ENCODE measurements around the gene ROR1.
"Not testable (repeated sequence)": the region's sequence is repeated elsewhere in the genome, so short reads cannot be mapped to it uniquely, and the experiment has no call there.

ROR1 gene

DNA sequence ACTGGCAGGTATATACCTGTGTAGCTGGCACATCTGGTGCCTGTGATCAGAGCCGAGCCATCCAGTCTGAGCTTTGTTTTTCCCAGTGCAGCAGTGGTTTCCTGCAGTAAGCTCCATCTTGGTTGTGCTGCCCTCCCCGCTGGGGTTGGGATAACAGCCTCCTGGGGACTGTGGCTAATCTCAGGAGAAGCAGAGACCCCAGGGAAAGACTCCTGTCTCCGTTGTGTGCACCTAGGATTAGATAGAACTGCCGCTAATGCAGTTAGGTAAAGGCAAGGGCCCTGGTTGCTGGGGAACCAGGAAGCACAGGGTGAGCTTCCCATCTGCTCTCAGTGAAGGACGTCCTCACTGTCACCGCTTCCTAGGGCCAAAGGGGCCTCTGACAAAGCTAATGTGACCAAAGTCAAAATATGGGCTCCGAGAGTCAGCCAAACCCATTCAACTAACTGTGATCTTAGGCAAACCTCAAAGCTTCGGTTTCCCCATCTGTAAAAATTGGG, 20.0 kb downstream of the ROR1 start:
- no peak for DNase-seq (ENCODE audit: low spot score)

DNA sequence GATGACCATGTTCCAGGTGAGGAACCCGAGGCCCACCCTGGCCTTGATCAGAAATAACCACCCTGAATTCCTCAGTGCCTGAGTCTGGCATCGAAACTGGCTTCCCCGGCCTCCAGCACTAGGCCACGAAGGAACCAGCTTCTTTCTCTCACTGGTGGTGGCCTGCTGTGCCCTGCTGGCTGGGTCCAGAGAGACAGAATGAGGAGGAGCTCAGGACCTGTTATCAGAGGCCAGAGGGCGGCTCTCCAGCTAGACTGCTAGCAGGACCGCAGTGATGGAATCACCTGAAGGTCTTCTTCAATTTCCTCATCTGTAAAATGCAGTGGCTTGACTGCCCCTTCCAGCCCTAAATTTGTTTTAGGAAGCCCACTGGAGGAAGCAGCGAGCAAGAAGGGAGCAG, 20.5 kb downstream of the ROR1 start:
- no peak for DNase-seq (ENCODE audit: low spot score)

DNA sequence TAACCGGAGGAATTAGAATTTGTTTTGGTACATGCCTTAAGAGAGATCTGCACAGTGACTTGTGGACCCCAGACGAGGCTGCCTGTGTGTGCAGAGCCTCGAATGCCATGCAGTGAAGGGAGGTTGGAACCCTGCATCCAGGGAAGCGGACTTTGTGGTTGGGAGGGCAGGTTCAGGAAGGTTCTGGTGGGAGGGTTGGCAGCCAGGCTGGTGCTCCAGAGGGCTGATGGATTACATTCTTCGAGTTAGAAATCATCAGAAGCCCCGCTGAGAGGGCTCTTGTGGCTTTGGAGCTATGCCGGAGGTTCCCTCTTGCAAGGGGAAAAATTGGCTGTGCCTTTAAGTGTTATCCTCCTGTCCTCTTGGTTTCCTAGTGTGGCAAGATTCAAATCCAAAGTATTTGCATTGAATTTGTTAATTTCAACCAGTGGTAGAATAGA, 21.1 kb downstream of the ROR1 start:
- peak; percentile 61 for DNase-seq (ENCODE audit: low spot score)

DNA sequence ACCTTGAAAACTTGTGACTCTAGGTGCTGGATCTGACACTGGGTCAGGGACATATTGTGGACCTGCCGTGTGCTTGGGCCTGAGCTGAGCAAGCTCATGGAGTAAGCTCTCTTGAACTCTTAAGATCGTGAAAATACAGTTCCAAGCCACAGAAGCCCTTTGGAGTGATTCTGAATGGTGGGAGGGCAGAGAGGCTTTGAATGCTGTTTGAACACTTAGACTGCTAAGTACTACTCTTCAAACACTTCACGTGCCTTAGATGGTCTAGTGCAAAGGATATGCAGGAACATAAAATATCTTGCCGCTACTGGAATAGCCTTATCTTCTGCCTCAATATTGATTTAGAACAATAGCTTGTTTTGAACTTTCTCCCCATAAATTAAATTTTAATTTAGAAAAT, 21.6 kb downstream of the ROR1 start:
- no peak for DNase-seq (ENCODE audit: low spot score)

DNA sequence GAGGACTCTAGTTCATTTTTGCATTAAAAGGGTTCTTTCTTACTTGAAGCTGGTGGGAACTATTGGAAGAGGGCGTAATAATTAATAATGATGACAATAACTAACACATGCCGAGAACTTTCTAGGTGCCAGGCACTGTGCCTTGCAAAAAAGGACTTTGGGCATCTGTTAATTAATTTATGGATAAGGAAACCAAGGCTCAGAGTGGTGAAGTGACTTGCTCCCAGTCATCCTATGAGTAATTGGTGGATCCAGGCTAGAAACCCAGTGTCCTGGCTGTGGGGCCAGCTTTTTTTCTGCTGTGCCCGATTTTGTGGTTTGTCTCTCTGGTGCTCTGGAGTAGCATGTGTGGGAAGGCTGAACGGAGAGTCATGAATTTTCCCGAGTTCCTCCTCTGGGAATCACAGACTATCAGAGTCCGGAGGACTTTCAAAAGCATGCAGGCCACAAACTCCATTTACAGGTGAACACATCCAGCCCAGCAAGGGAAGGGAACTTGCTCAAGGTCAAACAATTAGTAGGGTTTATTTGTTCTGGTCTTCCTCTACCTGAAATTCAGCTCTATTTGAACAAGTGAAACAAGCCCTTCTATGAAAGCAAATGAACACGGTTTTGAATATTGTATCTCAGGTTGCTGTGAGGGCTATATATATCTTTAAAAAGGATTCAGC, 23.4 kb downstream of the ROR1 start:
- DNase-seq (ENCODE audit: low spot score) = no peak

DNA sequence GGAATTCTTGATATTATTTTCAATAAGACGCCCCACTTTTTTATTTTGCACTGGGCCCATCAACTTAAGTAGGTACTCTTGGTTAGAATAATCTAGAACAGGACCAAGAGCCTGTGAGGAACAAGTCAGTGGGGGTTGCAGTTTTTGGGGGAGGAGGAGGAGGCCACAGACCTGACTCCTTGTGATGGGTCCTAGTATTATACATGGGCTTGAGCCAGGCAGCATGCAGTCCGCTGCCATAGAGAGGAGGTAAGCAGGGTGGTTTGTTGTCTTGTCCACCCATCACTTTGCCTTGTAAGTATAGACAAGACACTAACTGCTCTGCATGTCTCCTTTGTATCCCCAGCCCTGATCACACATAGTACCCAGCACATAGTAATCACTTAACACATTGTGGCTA, 24.5 kb downstream of the ROR1 start:
- DNase-seq (ENCODE audit: low spot score) = no peak

DNA sequence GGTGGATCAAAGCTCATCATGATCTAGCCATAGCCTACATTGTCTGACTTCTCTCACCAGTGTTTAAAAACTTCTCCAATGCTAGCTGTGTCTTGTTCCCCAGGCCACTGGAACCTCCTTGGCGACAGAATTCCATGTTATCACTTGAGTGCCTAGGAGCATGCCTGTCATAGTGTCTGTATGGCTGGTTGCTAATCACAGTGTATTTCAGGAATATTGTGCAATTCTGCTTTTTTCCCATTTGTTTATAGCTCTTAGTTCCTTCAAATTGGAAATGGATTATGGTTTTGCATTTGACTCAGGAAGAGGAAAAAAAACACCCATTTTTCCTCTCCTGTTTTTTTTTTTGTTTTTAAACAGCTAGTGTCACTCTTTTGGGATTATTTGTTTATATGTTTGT, 25.5 kb downstream of the ROR1 start:
- DNase-seq (ENCODE audit: low spot score) = no peak

DNA sequence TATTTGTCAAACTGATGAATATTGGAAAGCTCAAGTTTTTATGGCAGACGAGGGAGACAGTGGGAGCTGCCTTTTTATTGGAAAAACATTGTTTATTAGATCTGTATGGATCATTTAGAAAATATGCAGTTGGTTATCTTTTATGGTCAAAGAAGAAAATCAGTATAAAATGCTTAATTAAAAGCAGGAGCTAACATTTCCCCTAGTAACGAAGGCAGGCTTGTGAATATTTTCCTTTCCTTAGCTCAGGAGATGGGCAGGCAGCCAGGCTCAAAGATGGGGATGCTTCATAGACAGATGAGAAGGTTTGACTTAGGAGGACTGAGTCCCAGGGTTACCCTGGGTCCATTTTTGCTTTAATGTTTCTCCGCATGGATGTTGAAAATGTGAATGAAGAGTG, 26.0 kb downstream of the ROR1 start:
- DNase-seq (ENCODE audit: low spot score) = no peak

DNA sequence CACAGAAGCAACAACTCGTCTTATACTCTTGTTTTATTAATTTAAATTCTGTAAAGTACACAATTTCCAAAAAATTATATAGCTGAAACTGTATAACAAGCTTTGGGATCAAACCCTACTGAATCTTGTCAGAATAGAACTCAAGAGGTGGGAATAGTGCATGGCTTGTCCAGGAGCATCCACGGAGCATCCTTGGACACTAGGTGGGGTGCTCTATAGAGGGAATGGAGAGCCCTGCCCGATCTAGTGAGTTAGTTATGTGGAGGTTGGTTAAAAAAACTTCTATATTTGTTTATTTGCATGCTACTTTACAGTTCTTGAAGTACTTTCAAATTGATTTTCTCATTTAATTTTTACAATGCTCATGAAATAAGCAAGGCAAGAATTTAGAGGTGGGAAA, 28.3 kb downstream of the ROR1 start:
- DNase-seq (ENCODE audit: low spot score) = no peak

DNA sequence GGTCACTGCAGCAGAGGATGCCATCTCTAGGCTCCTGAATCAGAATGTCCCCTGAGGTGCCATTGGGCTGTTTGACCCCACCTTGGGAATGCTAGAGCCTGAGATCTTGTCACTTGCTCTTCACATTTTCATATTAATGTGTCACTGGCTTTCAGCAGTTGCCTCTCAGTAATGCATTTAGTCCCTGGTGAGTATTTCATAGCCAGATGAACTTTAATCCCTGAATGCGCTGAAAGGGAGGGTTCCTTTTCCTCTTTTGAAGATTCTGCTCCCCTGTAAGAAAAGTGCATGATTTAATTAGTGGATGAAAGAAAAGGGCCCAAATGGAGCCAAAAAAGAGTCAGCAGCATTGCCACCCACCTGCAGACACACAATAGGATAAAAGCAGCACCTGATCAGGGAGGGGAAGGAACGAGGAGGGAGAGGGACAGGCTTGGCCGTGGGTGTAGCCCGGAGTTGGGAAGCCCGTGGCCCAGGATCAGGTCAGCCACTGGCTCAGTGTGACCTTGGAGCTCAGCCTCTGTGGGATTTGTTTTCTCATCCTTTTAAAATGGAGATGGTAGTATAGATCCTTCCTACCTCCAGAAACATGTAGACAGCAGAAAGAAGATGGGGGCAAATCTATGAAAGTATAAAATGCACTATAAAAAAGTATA, 31.1 kb downstream of the ROR1 start:
- DNase-seq (ENCODE audit: low spot score) = no peak

DNA sequence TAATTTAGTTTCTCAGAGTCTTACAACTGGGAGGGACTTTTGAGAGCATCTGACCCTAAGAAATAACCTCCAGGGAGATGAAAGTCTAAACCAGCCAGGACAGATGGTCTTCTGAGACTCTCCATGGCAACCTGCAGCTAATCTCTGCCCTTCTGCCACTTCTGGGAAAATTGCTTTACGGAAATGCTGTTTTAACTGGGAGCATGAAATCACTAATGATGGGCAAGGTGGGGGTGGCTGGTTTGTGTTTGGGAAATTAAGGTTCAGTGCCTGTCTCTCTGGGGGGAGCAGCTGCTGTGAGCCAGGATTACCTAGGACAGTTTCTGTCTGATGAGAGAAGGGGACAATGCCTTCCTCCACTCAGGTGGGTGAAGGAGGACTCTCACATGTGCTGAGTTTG, 33.2 kb downstream of the ROR1 start:
- no peak for DNase-seq (ENCODE audit: low spot score)

DNA sequence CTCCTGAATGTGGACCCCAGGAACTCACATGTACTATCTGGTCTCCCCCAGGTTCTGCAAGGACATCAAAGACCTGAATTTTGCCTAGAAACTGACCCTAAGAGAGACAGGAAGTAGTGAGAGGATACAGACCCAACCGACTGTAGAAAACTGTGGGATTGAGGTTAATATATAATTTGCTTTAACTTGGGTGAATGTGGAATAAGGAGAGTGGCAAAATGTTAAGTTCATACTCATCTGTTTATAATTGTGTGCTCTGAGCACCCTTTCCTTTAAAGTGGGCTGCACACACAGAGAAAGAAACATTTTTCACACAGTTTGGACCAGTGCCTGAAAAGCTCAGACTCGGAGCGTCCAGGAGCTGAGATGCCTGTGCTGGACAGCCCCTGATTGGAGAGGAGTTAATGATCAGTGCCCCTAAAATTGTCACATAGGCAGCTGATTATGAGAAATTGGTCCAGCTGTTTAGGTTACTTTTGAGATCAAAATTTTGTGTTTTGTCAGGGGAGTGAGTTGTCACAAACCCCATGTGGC, 37.2 kb downstream of the ROR1 start:
- DNase-seq (ENCODE audit: low spot score) = no peak

DNA sequence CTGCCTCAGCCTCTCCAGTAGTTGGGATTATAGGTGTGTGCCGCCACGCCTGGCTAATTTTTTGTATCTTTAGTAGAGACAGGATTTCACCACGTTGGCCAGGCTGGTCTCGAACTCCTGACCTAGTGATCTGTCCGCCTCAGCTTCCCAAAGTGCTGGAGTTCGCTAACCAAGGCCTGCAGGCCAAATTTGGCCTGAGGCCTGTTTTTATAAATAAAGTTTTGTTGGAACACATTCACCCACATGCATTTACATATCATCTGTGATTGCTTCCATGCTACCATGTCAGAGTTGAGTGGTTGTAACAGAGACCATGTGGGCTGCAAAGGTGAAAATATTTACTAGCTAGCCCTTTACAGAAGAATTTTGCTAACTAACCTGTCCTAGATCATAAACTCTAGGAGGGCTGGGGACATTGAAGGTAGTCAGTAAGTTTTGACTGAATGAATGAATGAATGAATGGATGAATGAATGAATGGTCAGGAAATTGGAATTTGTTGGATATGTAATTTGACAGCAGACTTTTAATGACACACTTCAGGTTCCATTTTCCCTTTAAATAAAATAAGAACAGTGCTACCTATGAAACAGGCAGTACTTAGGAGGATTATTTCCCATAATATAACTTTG, 38.4 kb downstream of the ROR1 start:
- DNase-seq (ENCODE audit: low spot score) = no peak

DNA sequence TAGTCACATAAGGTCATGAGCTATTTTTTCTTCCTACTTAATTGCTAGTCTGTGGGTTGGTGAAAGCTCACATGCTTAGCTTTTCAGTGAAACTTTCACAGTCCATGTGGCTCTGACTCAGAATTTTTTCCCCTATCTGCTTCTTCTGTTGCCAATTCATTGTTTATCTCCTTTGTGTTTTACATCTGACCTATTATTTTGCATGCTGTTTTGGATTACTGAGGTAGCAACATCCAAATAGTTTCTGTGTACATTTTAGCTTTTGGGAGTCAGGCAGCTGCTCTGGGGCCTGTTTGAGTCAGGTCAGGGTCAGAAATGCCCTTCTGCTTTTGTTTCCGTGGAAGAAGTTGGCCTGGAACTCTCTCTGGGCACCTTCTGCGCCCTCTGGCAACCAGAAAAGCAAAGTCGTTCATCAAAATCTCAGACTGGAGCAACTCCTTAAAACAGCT, 40.0 kb downstream of the ROR1 start:
- no peak for DNase-seq (ENCODE audit: low spot score)

DNA sequence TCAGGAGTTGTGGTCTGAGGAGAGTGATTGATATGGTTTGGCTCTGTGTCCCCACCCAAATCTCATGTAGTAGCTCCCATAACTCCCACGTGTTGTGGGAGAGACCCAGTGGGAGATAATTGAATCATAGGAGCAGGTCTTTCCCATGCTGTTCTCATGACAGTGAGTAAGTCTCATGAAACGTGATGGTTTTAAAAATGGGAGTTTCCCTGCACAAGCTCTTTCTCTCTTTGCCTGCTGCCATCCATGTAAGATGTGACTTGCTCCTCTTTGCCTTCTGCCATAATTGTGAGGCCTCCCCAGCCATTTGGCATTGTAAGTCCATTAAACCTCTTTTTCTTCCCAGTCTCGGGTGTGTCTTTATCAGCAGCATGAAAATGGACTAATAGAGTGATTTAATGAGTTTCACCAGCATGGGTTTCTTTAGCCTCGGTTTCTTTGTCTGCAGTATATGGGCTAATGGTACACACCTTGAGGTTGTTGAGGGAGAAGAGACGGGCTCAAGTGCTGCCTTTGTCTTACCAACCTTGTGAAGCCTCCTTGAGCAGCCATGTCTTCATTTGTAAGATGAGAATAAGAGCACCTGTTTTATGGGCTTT, 42.5 kb downstream of the ROR1 start:
- DNase-seq (ENCODE audit: low spot score) = not testable (repeated sequence)

DNA sequence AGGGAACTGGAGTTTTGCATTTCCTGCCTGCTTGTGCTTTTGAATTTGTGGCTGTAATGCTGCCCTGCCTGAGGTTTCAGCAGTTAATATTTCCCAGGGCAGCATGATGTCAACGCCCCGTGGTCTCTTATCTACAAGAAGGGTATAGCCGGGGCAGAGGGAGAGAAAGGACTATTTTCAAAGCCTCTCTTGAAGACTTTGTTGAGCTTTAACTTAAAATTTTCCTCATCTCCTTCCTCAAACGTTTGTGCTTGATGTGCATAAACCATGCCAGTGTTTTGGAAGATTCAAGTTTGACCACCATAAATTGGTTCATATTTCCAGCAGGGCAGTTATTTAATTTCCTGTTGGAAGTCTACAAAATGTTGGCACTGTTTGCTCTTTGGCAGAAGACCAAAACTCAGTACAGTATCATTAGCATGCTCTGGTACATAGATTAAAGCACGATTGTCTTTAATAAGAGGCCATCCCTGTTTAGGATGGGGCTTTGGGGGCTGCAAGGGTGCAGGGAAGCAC, 43.4 kb downstream of the ROR1 start:
- no peak for DNase-seq (ENCODE audit: low spot score)

DNA sequence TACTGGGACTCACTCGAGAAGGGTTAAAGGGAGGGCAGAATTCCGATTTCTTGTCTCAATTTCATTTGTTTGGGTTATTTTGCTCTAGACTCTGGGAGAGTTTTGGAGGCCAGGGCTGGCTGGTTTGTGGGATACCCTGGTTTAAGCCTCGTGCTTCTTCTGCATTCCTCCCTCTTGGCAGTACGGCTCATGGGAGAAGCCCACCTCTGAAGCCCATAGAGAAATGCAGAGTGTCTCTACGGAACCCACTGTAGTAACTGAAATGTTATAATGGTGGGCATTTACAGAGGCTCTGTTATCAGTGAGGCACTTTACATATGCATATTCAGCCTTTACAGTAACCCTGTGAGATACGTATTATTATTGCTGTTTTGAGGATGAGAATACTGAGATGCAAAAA, 43.9 kb downstream of the ROR1 start:
- DNase-seq (ENCODE audit: low spot score) = no peak

DNA sequence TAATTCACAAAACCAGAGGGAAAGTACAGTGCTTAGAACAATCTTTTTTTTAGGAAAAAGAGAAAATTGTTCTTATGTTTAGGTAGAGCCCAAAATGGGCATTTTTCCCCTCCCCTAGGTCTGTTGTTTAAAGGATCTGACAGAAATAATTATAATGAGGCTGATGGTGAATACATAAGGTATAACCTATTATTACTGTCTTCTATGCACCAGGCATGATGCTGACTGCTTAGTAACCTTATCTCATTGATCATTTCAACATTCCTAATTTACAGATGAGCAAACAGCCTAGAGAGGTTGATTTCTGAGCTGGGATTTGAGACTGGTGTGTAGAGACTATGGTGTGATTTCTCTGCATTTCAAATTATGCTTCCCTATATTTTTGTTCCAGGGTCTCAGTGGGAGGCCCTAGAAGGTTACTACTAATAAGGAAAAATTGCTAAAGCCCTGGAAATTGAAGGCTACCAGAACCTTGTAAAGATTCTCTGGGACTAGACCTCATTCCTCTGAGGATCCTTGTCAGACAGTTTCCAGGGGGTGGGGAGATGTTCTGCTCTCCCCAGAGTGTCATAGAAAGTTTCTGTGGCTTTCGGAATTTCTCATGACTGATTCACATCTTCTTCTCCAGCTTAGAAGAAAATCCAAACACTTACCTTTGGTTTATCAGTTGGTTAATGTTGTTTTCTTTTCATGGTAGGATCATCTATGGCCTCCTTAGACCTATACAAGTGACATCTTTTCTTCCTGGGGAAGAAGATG, 44.9 kb downstream of the ROR1 start:
- DNase-seq (ENCODE audit: low spot score) = no peak

DNA sequence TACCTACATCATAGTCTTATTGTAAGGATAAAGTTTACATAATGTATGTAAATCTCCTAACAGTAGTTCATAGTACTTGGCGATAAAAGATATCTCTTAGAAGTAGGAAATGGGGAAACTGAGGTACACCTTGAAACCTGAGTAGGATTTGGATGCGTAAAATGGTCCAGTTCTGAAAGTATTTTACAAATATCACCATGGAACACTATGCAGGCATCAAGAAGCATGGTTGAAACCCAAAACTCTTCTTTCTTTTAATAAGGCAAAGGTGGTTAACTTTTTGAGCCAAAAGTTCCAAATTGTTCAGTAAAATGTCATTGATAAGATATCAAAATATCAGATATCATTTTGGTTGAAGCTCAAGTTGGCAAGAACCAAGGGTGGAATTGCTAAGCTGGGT, 46.0 kb downstream of the ROR1 start:
- DNase-seq (ENCODE audit: low spot score) = no peak

DNA sequence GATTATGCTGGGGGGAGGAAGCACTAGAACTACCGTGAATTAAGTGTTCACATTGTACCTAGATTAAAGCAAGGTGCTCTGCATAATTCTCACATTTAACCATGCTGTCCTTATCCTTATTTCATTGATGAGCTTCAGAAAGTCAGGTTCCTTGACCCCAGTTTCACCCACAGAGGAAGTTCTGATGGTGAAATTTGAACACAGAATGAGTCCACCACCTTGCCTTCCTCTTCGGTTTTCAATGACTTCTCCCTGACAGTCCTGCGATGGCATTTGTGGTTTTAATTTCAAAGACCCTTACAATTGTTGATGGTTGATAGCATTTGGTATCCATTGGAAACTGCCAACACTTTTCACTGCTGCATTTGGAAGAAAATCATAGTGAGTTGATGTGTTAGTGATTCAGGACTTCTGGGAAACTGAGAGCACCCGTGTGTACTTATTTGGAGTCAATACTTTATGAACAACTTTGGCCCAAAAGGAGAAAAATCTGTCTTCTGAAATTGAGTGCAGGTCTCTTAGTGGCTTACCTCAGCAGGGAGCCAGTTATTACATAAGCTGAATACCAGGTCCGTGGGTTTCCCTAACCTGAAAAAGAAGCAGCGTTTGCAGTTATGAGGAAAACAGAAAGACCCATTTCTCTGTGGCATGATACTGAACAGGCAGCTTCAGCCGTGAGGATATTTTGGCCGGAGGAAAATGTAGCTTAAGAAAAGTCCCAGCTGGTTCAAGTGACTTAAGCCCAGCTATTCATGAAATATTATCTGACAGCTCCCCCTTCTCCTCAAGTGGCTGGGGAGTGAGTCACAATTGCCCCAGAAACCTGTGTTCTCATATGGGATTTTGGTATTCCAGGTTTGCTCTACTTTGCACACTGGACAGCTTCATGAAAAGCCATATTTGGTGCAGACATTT, 47.5 kb downstream of the ROR1 start:
- DNase-seq (ENCODE audit: low spot score) = no peak

DNA sequence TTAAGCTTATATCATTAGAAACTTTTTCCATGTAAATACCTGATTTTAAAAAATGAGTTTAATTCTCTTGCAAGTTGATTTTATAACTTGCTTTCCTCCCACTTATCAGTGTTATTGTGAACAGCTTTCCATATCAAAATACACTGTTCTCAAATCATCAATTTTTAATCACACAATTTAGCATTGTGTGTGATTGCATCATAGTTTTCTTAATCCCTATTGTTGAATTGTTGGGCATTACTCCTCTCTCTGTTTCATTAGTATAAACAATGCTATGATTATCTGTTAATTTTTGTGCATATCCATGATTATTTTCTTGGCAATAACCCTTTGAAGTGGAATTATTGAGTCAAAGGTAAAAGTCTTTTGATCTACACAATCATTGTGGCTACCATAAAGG, 48.7 kb downstream of the ROR1 start:
- no peak for DNase-seq (ENCODE audit: low spot score)

All from iPS-NIHi11 (cell line).